Frontal cortex (tissue), 4 donors: ENCODE data around the gene MAN1C1. TPM values are rescaled to one million over a fixed set of nuclear protein-coding genes. Genes with fewer than 3 reads are reported as not detected.

Experiments
- DNase-seq, 2 donors: peaks; one replicate each; pipeline ENCODE4 v3.0.0; 2012; ENCODE audit warnings: low spot score in 2 of 2
- FAIRE-seq: peaks from 2 replicates; lab custom pipeline; 2012; peaks lifted over from hg19 to GRCh38; lab: Jason Lieb, UNC
- total RNA-seq: library from RNA; depleted of rRNA; stranded (reverse); fragments of >200 nt; gene quantifications from one replicate; pipeline ENCODE4 v1.2.3, GENCODE V29; 2014
- donor health status: control.
- donor health status: control.
- donor health status: control.

MAN1C1 gene
- total RNA-seq, 1 donor from 2014 or later = 5.3 TPM

DNA sequence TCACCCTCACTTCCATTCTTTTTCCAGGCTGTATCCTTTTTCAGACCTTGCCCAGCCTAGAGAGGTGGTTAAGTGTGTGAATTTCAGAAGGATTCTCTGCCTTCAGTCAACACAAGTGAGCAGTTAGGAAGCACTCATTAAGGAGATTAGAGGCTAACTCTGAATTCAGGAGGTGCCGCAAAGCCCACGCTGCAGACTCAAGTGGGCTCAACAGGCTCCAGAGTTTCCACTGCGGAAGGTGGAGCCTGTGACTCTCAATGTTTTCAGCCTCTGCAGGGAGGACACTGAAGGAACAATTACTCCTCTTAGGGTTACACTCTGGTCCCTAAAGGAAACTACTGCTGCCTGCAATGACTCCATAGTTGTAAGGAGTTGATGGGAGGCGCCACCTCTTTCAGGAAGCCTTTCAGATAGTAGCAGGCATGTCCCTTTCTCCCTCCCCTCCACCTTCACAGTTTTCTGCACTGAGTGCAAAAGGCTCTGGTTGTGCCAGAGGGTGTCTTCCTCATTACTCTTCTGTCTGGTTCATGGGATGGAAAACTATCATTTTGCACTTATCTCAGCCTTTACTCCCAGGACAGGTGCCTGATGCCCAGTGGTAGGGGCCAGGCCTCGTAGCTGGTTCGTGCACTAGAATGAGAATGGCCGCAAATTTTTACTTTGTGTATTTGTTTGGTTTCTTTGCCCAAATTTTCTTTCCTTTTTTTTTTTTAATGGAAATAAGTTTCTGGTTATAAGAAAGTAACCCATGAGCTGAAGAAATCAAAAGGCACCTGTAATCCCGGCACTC lies 128.2 kb downstream of the MAN1C1 start:
- DNase-seq (no peak), FAIRE-seq (no peak)

DNA sequence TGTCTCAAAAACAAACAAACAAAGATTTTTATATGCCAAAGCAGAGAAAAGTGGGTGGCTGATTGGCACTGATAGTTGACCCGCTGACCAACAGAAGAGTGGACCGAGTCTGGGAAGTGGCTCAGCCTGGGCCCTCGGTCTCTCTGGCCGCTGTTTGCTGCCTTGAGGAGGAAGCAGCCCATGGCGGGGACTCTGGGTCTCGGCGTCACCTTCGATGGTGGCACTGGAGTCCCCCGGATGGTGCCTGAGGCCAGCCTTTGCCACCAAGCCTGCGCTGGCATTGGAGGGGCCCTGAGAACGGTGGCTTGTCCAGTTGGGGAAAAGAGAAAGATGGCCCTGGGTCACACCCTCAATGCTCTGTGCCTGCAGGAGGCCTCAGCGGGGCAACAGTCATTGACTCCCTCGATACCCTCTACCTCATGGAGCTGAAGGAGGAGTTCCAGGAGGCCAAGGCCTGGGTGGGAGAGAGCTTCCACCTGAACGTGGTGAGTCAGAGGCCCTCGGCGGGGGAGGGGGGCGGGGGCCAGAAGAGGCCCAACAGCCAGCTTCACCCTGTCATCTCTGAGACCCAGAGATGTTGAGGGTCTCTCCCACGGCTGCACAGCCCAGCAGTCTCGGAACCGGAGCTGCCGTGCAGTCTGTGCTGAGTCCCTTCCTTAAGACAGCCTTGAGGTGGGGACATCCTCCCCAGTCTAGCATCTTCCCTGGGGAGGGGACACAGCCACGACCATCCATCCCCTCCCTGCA lies 129.9 kb downstream of the MAN1C1 start:
- no peak for DNase-seq
- no peak for FAIRE-seq

- FAIRE-seq (no peak), DNase-seq (no peak)
Measured at GRCh38 chr1:25747046-25747719, 130.6 kb downstream of the MAN1C1 start.

DNA sequence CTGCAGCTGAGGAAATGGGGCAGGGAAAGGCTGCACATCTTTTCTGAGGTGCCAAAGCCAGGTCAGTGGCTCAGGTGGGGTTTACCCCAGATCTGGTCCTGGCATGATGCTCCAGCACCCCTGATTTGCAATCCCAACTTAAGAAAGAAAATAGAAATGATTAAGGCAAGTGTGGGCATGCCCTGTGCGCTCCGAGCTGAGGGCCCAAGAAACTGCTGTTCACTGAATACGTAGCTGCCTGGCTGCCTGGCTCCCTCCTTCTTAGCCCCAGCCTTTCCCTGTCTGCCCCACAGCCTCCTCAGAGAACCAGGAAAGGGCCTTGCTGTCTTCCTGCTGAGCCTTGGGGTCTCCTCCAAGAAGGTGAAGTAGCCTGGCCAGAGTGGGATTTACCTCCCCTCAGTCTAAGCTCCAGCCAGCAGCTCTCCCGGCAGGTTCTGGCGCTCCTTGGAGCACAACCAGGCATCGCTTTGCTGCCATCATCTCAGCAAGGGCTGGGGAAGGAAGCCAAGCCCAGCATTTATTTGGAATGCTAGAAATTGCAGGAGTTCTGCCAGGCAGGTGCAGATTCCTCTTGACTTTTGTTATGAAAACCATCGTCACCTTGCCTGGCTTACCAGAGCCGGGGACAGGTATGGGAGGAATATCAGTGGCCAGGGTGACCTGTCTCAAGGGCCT lies 132.1 kb downstream of the MAN1C1 start:
- DNase-seq = no peak
- FAIRE-seq = no peak

- FAIRE-seq = no peak
- DNase-seq = no peak
Measured at GRCh38 chr1:25750923-25751605, 134.5 kb downstream of the MAN1C1 start.

GRCh38 chr1:25754470-25755181 lies 138.0 kb downstream of the MAN1C1 start:
- FAIRE-seq (no peak), DNase-seq (peak in 1 of 2 donors; percentile 38)

GRCh38 chr1:25755475-25756125 lies 139.0 kb downstream of the MAN1C1 start:
- no peak for DNase-seq
- FAIRE-seq = no peak

DNA sequence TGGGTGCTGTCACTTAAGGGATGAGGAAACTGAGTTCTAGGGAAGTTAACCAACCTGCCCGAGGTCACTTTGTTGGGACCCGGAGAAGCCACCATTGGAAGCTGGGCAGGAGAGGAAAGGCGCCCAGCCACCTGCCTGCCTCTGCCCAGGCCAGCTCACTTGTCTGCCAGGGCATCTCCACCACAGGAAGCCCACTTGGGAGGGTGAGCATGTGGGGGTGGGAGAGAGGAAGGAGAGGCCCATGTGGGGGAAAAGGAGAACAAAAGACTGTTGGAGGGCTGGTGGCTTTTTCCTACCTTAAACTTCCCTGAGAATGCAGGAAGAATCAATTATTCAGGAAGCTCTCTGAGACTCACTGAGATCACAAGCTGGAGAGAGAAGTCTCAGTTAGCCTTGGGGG lies 139.6 kb downstream of the MAN1C1 start:
- FAIRE-seq = no peak
- DNase-seq = no peak

- FAIRE-seq (no peak), DNase-seq (no peak)
Measured at GRCh38 chr1:25757151-25757845, 140.7 kb downstream of the MAN1C1 start.

- no peak for DNase-seq
Measured at GRCh38 chr1:25757846-25758185, 141.2 kb downstream of the MAN1C1 start.

DNA sequence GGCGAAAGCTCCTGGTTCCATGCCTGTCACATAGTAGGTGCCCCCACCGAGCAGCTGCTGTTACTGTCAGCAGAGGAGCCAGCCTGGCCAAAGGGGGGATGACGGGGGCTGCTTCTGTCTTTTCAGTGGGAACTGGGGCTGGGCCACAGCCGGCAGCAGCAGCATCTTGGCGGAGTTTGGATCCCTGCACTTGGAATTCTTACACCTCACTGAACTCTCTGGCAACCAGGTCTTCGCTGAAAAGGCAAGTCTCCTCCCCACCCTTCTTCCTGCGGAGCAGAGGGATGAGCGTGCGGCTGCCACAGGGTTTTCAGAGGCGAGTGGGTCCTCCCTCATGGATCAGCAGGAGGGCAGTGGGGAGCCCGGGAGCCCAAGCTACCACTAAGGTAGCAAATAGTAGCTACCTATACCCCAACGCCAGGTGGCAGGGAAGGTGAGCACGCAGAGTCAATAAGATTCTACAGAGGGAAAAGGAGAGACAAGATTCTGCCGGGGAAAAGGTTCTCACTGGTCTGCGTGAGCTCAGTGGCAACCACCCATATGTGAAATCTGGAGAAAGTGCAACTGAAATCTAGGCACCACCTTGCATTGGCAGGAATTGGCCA lies 142.0 kb downstream of the MAN1C1 start:
- FAIRE-seq (no peak), DNase-seq (no peak)

More at GRCh38 chr1:25757846-25758185, 141.2 kb downstream of the MAN1C1 start:
- FAIRE-seq = no peak

GRCh38 chr1:25760122-25760719 lies 143.6 kb downstream of the MAN1C1 start:
- FAIRE-seq = no peak
- DNase-seq = no peak

GRCh38 chr1:25760871-25761270 lies 144.3 kb downstream of the MAN1C1 start:
- no peak for FAIRE-seq
- no peak for DNase-seq

GRCh38 chr1:25763493-25763892 lies 146.9 kb downstream of the MAN1C1 start:
- DNase-seq (no peak), FAIRE-seq (no peak)

- no peak for FAIRE-seq
Measured at GRCh38 chr1:25765136-25765922, 148.7 kb downstream of the MAN1C1 start.

GRCh38 chr1:25765923-25766589 lies 149.5 kb downstream of the MAN1C1 start:
- no peak for FAIRE-seq
- DNase-seq = no peak

More at GRCh38 chr1:25765136-25765922, 148.7 kb downstream of the MAN1C1 start:
- no peak for DNase-seq
